RCC 7860 (cell line): ENCODE data around the gene FSD1.
"Not testable (repeated sequence)": the region's sequence is repeated elsewhere in the genome, so short reads cannot be mapped to it uniquely, and the experiment has no call there.

Experiments used
- DNase-seq: peaks from one replicate; pipeline ENCODE4 v3.0.0-alpha.2; 2015; ENCODE audit warnings: low spot score
- FAIRE-seq: peaks from 2 replicates; lab custom pipeline; 2012; peaks lifted over from hg19 to GRCh38; lab: Jason Lieb, UNC

FSD1 gene

DNA sequence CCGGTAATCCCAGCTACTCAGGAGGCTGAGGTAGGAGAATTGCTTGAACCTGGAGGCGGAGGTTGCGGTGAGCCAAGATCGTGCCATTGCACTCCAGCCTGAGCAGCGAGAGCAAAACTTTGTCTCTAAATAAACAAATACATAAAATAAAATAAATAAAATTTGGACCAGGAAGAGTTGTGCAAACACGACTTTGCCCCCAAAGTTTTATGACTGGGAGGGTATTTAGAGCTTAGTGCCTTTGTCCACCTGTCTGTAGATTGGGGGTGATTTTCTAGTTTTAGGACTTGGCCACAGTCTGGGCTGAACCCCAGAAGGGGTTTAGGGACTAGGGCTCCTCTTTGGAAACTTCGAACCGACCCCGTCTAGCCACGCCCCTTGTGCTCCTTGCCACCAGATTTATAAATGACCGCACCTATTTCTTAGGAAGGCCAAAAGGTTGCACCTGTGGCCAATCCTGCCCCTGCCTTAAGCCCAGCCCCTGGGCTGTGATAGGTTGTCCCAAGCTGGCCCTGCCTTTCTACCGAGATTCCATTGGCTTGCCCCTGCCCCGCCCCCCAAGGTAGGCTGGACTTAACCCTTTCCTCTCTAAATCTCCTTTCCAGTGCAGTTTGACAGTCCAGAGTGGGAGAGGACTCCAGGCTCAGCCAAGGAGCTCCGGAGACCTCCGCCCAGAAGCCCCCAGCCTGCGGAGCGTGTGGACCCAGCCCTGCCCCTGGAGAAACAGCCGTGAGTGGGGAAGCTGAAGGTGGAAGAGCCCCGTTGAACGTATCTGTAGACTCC lies 20.0 kb upstream of the FSD1 start:
- DNase-seq (no peak), FAIRE-seq (no peak)

DNA sequence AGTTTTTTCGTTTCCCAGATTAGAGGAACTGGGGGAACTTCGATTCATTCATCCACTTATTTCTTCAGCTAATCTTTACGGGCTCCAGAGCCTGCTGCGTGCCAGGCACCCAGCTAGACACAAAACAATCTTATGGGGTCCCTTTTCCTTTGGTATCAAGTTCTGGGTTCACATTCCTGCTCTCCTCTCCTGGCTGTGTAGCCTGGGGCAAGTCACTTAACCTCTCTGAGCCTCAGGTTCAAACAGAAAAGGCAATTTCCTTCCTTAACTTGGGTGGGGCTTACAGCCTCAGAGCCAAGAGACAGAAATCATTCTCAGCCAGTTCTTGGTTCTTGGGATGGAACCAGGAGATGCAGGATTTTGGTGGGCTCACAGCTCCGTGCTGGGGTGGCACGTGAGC lies 19.4 kb upstream of the FSD1 start:
- no peak for FAIRE-seq
- DNase-seq = no peak

DNA sequence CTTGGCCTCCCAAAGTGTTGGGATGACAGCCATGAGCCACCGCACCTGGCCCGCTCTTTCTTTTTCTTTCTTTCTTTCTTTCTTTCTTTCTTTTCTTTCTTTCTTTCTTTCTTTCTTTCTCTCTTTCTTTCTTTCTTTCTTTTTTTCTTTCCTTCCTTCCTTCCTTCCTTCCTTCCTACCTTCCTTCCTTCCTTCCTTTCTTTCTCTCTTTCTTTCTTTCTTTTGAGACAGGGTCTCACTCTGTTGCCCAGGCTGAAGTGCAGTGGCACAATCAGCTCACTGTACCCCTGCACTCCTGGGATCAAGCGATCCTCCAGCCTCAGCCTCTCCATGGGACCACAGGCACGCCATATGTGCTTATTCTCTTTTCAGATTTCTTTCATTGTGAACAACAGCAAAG lies 18.3 kb upstream of the FSD1 start:
- FAIRE-seq, DNase-seq: not testable (repeated sequence)

DNA sequence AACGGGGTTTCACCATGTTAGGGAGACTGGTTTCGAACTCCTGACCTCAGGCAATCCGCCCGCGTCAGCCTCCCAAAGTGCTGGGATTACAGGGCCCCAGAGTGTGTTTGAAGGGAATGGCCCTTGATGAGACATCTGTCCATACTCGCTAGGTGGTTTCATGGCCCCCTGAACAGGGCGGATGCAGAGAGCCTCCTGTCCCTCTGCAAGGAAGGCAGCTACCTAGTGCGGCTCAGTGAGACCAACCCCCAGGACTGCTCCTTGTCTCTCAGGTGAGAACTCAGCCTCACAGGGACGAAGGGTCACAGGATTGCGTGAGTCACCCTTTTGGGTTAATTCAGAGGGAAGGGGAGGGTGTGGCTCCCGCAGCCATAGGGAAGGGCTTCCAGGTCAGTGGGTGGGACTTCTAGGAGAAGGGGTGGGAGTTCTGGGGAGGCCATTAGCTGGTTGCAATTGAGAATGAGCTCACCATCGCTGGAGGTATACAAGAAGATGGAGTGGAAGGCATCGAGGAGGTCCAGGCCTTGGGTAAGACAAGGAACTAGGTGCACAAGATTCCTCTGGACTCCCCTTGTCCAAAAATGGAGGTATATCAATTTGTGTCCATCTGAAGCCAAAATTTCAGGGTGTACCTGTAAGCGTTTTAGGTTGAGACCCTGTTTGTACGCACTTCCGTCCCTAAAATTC lies 16.2 kb upstream of the FSD1 start:
- FAIRE-seq (no peak), DNase-seq (no peak)

DNA sequence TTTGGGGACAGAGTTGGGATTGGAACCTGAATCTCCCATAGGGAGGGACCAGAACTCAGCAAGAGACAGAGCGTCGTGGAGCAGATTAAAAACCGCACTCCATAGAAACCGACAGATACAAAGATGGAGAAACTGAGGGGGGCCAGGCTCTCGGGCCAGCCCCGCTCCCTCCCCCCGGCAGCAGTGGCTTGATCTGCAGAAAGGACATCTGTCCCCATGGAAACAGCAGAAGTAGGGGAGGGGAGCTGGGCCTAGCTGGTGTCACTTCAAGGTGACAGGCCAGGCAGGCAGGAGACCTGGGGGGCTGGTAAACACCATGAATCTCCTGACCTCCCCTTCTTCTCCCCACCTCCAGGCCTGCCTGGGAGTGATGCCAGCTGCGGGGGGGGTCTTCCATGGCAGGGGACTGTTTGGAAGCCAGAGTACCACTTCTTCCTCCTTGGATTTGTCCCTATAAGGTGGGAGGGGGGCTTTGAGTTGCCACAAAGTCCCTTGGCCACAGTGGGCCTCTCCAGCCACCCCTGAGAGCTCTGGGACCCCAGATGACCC lies 13.1 kb upstream of the FSD1 start:
- FAIRE-seq (no peak), DNase-seq (no peak)

DNA sequence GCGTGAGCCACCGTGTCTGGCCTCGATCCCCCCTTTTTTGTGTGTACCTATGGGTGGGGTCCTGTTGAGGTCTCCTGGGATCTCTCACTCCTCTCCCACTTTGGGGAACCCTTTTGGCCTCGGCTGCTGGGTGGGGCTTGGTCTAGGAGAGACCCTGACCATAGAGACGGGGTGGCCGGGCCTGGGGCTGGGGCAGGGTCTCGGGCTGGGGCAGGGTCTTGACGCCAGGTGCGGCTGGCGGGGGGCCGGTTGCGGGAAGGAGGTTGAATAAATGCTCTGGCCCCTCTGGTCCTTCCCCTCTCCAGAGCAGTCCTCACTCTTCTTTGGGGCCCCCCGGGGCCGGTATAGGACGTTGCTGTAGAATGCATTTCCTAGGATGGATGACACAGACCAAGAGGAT lies 11.9 kb upstream of the FSD1 start:
- no peak for FAIRE-seq
- no peak for DNase-seq

DNA sequence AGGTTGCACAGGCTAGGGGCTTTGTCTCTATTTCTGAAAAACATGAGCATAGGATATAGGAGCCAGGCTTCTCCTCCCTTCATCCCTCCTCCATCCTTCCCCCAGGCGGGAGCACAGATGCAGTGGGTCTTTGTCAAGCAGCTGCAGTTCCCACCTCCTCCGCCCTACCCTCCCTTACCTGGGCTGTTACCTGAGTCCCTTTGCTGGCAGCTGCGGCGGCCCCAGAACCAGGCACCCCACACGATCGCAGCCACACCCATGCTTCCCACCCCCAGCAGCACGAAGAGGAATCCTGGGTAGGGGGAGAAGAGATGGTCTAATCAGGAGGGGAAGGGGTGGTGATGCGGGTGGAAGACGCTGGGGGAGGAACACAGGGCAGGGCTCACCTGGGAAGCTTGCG lies 10.0 kb upstream of the FSD1 start:
- no peak for FAIRE-seq
- DNase-seq = no peak

DNA sequence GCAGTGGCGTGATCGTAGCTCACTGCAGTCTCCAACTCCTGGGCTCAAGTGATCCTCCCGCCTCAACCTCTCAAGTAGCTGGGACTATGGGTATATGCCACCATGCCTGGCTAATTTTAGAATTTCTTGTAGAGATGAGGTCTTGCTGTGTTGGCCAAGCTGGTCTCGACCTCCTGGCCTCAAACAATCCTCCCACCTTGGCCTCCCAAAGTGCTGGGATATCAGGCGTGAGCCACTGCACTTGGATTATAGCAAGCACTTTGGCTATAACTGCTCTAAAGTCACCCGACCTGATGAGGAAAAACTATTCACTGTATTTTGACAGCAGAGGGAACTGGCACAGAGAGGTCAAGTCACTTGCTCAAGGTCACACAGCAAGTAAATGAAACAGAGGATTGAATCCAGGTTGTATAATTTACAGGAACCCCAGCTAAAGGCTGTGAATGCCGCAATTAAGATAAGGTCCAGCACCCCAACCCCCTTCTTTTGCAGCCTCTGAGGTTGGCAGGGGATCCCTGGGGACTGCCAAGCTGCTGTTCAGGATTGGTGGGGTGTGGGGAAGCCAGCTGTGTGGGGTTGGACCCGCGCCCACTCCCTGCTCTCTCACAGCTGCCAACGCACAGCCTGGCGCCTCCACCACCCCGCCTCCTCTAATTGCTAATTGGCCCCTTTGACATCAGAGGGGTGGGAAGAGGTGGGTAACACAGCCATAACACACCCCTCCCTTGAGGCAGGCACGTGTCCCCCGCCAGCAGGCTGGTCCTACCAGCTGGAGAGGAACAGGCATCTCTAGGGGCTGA lies 8.2 kb upstream of the FSD1 start:
- DNase-seq (no peak), FAIRE-seq (no peak)

DNA sequence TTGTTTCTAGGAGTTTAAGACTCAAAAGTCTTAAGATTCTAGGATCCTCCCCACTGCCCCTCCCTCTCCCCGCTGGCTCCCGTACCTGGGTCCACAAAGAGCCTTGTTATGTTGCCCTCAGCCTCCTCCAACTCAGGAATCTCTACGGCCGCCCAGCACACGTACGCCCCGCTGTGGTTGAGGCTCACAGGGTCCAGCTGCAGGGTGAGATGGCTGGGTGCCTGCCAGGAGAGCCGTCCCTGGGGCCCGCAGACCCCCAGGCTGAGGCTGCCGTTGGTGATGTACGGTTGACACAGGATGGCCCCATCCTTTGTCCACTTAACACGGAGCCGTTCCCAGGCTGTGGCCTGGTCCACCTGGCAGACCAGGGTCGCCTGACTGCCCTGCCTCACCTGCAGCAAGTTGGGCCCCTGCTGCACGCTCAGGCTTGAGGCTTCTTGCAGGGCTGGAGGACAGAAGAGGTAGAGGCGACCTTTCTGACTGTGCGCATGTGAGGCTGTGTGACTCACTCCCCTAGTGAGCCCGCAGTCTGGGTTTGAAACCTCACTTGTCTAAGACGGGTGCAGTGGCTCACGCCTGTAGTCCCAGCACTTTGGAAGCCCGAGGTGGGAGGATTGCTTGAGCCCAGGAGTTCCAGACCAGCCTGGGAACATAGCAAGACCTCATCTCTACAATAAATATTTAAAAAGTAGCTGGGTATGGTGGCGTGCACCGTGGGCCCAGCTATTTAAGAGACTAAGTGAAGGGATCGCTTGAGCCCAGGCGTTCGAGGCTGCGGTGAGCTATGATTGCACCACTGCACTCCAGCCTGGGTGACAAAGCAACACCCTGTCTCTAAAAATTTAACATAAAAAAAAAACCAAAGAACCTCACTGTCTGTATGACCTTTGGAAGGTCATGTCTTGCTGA lies 6.2 kb upstream of the FSD1 start:
- no peak for DNase-seq
- FAIRE-seq = no peak

DNA sequence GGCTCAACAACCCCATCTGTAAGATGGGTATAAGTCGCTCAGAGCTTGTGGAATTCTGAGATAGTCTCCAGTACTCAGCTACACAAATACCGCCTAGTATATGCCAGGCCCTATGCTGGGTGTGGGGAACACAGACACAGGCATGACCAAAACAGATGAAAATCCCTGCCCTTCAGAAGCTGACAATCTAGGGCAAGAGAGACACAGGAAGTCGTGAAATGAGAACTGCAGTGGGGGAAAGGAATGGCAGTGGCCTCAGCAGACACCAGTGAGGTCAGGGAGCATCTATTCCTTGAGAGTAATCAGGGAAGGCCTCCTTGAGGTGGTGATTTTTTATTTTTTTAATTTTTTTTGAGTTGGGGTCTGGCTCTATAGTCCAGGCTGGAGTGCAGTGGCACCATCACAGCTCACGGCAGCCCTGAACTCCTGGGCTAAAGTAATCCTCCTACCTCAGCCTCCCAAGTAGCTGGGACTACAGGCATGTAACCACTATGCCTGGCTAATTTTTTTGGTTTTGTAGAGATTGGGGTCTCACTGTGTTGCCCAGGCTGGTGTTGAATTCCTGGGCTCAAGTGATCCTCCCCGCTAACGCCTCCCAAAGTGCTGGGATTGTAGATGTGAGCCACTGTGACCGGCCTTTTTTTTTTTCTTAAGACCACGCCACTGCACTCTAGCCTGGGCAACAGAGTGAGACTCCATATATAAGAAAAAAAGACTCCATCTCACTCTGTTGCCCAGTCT lies 5.4 kb upstream of the FSD1 start:
- DNase-seq = no peak
- FAIRE-seq = no peak

DNA sequence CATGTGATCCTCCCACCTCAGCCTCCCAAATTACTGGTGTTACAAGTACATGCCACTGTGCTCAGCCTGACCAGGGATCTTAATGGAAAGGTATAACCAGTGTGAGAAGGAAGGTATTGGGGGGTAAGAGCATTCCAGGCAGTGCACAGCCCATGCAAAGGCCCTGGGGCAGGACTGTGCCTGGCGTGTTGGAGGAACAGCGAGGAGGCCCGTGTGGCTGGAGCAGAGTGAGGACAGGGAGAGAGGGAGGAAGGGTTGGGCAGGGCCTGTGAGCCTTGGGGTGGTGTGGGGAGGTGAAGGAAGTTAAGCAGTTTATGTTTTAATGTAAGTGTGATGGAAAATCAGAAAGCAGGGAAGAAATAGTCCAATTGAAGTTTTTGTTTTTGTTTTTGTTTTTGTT lies 3.8 kb upstream of the FSD1 start:
- DNase-seq = no peak
- FAIRE-seq = no peak

DNA sequence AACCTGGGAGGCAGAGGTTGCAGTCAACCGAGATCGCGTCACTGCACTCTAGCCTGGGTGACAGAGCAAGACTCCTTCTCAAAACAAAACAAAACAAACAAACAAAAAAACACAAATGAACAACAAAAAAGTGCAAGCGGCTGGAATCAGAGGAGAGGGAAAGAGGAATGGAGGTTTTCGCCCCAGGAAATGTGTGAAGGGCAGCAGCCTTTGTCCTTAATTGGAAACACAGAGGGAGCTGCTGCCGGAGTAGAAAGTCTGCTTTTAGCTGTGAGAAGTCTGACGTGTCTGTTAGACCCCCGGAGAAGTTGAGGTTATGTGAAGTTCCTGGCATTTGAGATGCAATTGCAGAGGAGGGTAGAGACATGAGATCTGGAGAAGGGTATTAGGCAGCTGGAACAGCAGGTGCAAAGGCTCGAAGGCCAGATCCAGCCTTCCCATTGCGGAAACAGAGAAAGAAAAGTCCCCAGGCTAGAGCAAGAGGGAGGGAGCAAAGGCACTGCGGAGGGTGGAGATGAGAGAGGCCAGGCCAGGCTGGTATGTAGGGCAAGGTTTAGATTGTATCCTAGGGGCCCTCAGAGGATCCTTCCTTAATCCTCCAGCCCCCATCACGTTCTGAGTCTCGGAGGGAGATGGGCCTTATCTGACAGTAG lies 2.7 kb upstream of the FSD1 start:
- DNase-seq = no peak
- FAIRE-seq = no peak

DNA sequence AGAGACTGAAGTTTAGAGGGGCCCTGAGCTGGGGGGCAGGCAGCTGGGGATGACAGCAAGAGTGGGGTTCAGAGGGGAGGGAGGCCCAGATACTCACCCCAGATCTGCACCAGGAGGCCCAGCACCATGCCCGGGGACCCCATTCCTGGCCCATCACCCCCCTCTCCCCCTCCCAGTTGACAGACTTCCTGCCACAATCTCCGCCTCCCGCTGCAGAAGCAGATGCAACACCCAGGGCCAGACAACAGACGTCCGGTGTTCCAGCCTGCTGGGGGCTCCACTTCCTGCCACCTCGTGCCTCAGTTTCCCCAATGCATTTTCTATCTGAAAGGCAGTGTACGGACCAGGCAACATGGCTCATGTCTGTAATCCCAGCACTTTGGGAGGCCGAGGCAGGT lies 2.2 kb upstream of the FSD1 start, which contains the start of gene TMIGD2:
Gene TMIGD2, minus strand, starts transcription at position 147 of the 398 bp plus-strand sequence. Its CDS starts 4 bp downstream, at position 143.
- DNase-seq (no peak), FAIRE-seq (no peak)

DNA sequence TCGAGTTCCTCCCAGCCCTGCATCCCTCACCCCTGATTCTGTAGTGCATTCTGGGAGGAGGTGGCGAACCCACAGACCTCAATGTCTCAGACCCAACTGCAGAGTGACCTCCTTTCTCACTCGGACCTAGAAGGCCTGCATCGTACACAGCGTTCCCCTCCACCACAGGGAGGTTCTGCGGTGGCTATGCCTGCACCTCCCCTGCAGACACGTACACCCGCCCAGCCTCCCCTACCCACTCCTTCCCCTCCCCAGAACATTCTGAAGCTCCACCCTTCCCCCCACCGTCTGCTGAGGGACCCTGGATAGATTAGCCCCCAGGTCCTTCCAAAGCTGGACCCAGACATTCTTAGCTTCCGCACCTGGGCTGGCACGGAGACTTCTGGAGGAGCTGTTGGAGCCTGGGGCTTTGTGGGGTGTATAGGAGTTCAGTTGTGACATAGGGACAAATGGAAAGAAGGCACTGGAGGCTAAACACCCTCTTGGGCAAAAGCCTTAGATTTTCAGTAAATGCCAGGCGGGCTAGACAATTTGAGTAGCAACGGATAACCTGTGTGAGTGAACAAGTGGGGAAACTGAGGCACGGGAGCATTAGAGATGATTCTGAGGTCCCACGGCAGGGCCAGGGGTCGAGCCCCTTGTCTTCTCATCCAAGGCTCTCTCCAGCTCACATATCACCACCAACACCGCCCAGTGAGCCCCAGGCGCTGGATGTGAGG lies 420 bp upstream of the FSD1 start:
- DNase-seq (no peak), FAIRE-seq (no peak)

DNA sequence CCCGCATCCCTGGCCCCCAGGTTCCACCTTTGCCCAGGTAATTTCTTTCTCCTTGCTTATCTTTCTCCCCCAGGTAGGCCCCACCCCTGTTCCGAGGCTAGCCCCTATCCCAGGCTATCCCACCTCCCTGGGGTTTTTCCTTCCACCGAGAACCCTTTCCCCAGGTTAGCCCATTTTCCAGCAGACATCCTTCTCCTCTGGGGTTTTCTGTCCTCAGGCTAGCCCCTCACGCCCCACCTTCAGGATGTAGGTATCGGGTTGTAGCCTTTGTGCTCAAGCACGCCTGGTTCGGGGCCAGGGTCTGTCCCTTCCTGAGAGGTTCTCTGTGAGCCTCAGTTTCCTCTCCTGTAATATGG lies 837 bp downstream of the FSD1 start:
- FAIRE-seq = no peak
- DNase-seq = no peak

DNA sequence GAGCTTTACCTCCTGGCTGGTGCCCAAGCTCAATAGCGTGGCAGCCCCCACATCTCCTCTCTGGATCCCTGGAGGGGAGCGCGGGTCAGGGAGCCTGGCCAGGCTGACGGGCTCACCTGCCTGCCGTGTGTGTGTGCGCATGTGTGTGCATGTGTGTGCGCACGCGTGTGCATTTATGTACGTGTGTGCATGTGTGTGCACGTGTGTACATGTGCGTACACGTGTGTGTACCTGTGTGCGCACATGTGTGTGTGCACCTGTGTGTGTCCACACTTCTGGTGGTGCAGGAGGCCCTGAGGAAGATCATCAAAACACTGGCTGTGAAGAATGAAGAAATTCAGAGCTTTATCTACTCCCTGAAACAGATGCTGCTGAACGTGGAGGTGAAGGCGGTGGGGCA lies 1.3 kb downstream of the FSD1 start:
- FAIRE-seq = no peak
- DNase-seq = no peak

DNA sequence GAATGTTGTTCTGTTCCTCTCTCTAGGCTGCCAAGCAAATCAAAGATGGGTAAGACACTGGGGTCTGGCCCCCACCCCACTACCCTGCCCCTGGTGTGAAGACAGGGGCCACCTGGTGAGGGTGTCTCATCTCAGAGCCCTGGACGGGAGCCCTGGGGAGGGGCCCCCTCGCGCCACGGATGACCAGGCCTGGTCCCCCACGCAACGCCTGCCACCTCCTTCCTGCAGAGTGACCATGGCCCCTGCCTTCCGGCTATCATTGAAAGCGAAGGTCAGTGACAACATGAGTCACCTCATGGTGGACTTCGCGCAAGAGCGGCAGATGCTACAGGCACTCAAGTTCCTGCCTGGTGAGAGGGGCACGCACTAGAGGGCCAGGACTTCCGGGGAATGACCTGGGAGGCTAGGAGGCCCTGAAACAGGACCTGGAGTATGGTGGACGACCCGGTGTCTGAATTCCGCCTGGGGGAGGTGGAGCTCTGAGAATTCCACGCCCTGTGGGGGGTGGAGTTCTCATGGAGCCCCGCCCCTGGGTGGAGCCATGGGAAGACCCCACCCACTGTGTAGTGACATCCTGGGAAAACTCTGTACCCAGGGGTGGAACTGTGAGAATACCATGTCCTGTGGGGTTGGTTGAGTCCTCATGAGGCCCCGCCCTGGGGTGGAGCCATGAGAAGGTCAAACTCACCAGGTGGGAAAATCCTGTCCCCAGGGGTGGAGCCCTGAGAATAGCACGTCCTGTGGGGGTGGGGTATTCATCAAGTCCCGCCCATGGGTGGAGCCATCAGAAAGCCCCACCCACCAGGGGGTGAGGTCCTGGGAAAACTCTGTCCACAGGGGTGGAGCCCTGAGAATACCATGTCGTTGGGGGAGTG lies 6.1 kb downstream of the FSD1 start:
- no peak for DNase-seq

More for the DNA sequence above, 6.1 kb downstream of the FSD1 start:
- FAIRE-seq = no peak
